CD4-positive, alpha-beta T cell (primary cell): ENCODE data around the gene GNAZ. TPM values are rescaled to one million over a fixed set of nuclear protein-coding genes. Genes with fewer than 3 reads are reported as not detected.

Source experiments
- ATAC-seq: fragments of 200-7000 bp; cut with Tn5 transposase; one replicate; pipeline ENCODE4 v1.10.0; 2022; ENCODE audit warnings: mild to moderate bottlenecking; ENCODE audit not compliant: poor library complexity
- CTCF ChIA-PET: fragments of 350-600 bp; sonication (Branson Sonifier 250); formaldehyde crosslinking; loops from one replicate; lab custom pipeline; 2021; ENCODE audit warnings: antibody characterized with exemption, inconsistent platforms; lab: Charles Lee
- POLR2A ChIA-PET: fragments of 350-600 bp; sonication (Branson Sonifier 250); formaldehyde crosslinking; loops from one replicate; lab custom pipeline; 2021; ENCODE audit warnings: antibody characterized with exemption, inconsistent platforms; lab: Charles Lee
- DNase-seq, 14 experiments: peaks; one replicate each; pipeline ENCODE4 v3.0.0-alpha.2; 2013 to 2020; ENCODE audit warnings: mixed read lengths in 2 of 14
- H3K27ac ChIP-seq, 2 donors: one replicate each; pipeline versions ENCODE4 v1.5.1 to v1.7.0; 2013; ENCODE audit warnings: low read length in 2 of 2, low read depth in 1 of 2, mild to moderate bottlenecking in 1 of 2
- H3K27me3 ChIP-seq, 2 experiments: 1 replicate in 1 of 2; 2 replicates in 1 of 2; pipeline versions ENCODE4 v1.6.1 to v1.7.0; 2013; ENCODE audit warnings: low read length in 2 of 2, control low read depth in 1 of 2, mild to moderate bottlenecking in 1 of 2, moderate library complexity in 1 of 2; ENCODE audit not compliant: insufficient read depth in 2 of 2, control insufficient read depth in 1 of 2
- H3K36me3 ChIP-seq: one replicate; pipeline ENCODE4 v1.6.1; 2013; ENCODE audit warnings: low read length, control low read depth; ENCODE audit not compliant: insufficient read depth
- H3K4me1 ChIP-seq: one replicate; pipeline ENCODE4 v1.6.1; 2013; ENCODE audit warnings: low read length, control low read depth; ENCODE audit not compliant: insufficient read depth
- H3K4me3 ChIP-seq: one replicate; pipeline ENCODE4 v1.5.1; 2013; ENCODE audit warnings: mild to moderate bottlenecking, low read length, moderate library complexity
- H3K9me3 ChIP-seq, 2 experiments: 1 replicate in 1 of 2; 2 replicates in 1 of 2; pipeline versions ENCODE4 v1.6.1 to v1.7.0; 2013; ENCODE audit warnings: low read length in 2 of 2, mild to moderate bottlenecking in 2 of 2, control low read depth in 1 of 2, moderate library complexity in 1 of 2; ENCODE audit not compliant: control insufficient read depth in 1 of 2, insufficient read depth in 1 of 2
- H3K27ac Mint-ChIP-seq: one replicate; pipeline ENCODE4 v1.8.0; 2020; ENCODE audit warnings: mixed read lengths
- H3K27me3 Mint-ChIP-seq: one replicate; pipeline ENCODE4 v1.8.0; 2021; ENCODE audit warnings: mixed read lengths
- H3K36me3 Mint-ChIP-seq: one replicate; pipeline ENCODE4 v1.8.0; 2021; ENCODE audit warnings: low read depth, mixed read lengths
- H3K4me1 Mint-ChIP-seq: one replicate; pipeline ENCODE4 v1.8.0; 2021; ENCODE audit warnings: low read depth, mixed read lengths
- H3K4me3 Mint-ChIP-seq: one replicate; pipeline ENCODE4 v1.8.0; 2020; ENCODE audit warnings: mild to moderate bottlenecking, mixed read lengths
- H3K9me3 Mint-ChIP-seq: one replicate; pipeline ENCODE4 v1.8.0; 2020; ENCODE audit warnings: mixed read lengths
- CTCF ChIP-seq: fragments of 200-600 bp; IDR thresholded peaks from one replicate; pipeline ENCODE4 v1.8.0; 2022; ENCODE audit warnings: antibody characterized with exemption, mild to moderate bottlenecking
- intact Hi-C, 2 experiments: fragments of 100-400 bp; cut with DNase I in 1 of 2; cut with micrococcal nuclease in 1 of 2; formaldehyde crosslinking; loops; one replicate each; pipeline versions ENCODE4 v1.15.1 to v1.9.0; 2023 to 2025; cut with DNase I, micrococcal nuclease
- total RNA-seq, 174 experiments: library from RNA in 2 of 174; stranded (reverse) in 2 of 174; gene quantifications; one replicate each; pipeline ENCODE4 v1.2.3 and lab custom pipeline; 2021 to 2026

Gene GNAZ
- total RNA-seq, 2 experiments from 2014 or later = 0.20 to 0.38 TPM

GRCh38 chr22:23084453-23085350, 14.4 kb downstream of the GNAZ start:
- Histone ChIP-seq H3K36me3 (no peaks in the 10 kb centered on the region), H3K27ac (no peak overlapping the region), H3K9me3 (no peaks in the 10 kb centered on the region), H3K27me3 (no peaks in the 10 kb centered on the region), H3K4me1 (peaks cover 6% of the 10 kb centered on the region), H3K4me3 (no peak overlapping the region)
- intact Hi-C loops = no loop called here
- H3K27ac Mint-ChIP-seq = no peak overlapping the region
- ChIA-PET POLR2A (no interaction called here), CTCF (no interaction called here)
- no peaks in the 10 kb centered on the region for H3K36me3 Mint-ChIP-seq
- peaks cover 6% of the 10 kb centered on the region for H3K4me1 Mint-ChIP-seq
- H3K27me3 Mint-ChIP-seq = no peaks in the 10 kb centered on the region
- ATAC-seq (no peak), DNase-seq (no peak)
- no peak for TF ChIP-seq CTCF
- H3K9me3 Mint-ChIP-seq = no peaks in the 10 kb centered on the region
- no peak overlapping the region for H3K4me3 Mint-ChIP-seq

- Mint-ChIP-seq H3K27ac (no peak overlapping the region), H3K9me3 (no peaks in the 10 kb centered on the region)
Observed at GRCh38 chr22:23085351-23085671, 15.0 kb downstream of the GNAZ start.

DNA sequence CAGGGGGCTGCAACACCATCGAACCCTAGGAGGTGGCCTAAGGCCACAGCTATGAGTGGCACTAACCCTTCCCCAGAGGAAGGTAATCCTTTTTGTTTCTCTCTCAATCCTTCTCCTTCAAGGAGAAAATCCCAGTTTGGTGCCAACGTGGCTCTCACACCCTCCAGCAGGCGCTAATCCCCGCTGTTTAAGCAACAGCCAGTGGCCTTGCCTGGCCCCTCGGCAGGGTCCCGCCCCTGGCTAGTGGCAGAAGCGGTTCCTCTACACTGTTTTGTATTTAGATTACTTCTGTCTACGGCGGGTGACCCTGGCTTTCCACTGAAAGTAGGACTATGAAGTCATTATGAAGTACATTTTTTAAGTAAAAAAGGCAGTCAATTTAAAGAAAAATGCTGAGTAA, 15.5 kb downstream of the GNAZ start:
- H3K27me3 Mint-ChIP-seq = no peaks in the 10 kb centered on the region
- DNase-seq = no peak
- H3K36me3 Mint-ChIP-seq = no peaks in the 10 kb centered on the region
- H3K4me1 ChIP-seq = peaks cover 6% of the 10 kb centered on the region
- H3K27me3 ChIP-seq = no peaks in the 10 kb centered on the region
- no peaks in the 10 kb centered on the region for H3K36me3 ChIP-seq
- no peak overlapping the region for H3K27ac Mint-ChIP-seq
- H3K9me3 ChIP-seq = no peaks in the 10 kb centered on the region
- intact Hi-C loops = no loop called here
- ChIA-PET CTCF (no interaction called here), POLR2A (no interaction called here)
- no peak for TF ChIP-seq CTCF
- H3K9me3 Mint-ChIP-seq = no peaks in the 10 kb centered on the region
- peaks cover 5% of the 10 kb centered on the region for H3K4me1 Mint-ChIP-seq
- H3K4me3 ChIP-seq = no peak overlapping the region
- ATAC-seq = no peak
- no peak overlapping the region for H3K4me3 Mint-ChIP-seq
- no peak overlapping the region for H3K27ac ChIP-seq

More at GRCh38 chr22:23085351-23085671, 15.0 kb downstream of the GNAZ start:
- Histone ChIP-seq H3K27ac (no peak overlapping the region), H3K27me3 (no peaks in the 10 kb centered on the region), H3K4me3 (no peak overlapping the region), H3K36me3 (no peaks in the 10 kb centered on the region), H3K9me3 (no peaks in the 10 kb centered on the region), H3K4me1 (peaks cover 6% of the 10 kb centered on the region)
- Mint-ChIP-seq H3K36me3 (no peaks in the 10 kb centered on the region), H3K4me1 (peaks cover 6% of the 10 kb centered on the region), H3K27me3 (no peaks in the 10 kb centered on the region), H3K4me3 (no peak overlapping the region)
- CTCF ChIA-PET = no interaction called here
- no peak for TF ChIP-seq CTCF
- intact Hi-C loops = no loop called here
- DNase-seq = no peak
- ATAC-seq = no peak
- POLR2A ChIA-PET = no interaction called here
